K562 (cell line): ENCODE data around the gene SOAT2. TPM values are rescaled to one million over a fixed set of nuclear protein-coding genes. Genes with fewer than 3 reads are reported as not detected.

Experiments
- ATAC-seq: fragments of 200-7000 bp; cut with Tn5 transposase; 3 replicates; pipeline ENCODE4 v1.9.1; 2020; ENCODE audit warnings: moderate library complexity
- BruUV-seq: library from RNA; stranded (reverse); fragments of 400-500 nt; replicated peaks from 2 replicates; lab custom pipeline; 2021; lab: Mats Ljungman, UMichigan
- CTCF ChIA-PET: fragments of 300-600 bp; formaldehyde crosslinking; extraction: SDS; loops from one replicate; lab custom pipeline; 2021; ENCODE audit warnings: low intra/inter-chr PET ratio; lab: Yijun Ruan, JAX
- POLR2A ChIA-PET: fragments of 300-600, 350-650 bp; sonication (Branson Sonifier 250); formaldehyde crosslinking; extraction: SDS; loops from one replicate; lab custom pipeline; 2021; ENCODE audit warnings: antibody characterized with exemption, inconsistent platforms; lab: Yijun Ruan, JAX
- DNase-seq, 4 experiments: peaks; one replicate each; pipeline versions ENCODE4 v3.0.0 to v3.0.0-alpha.2; 2011 to 2018; ENCODE audit warnings: low spot score in 3 of 4, mixed read lengths in 3 of 4; ENCODE audit errors: extremely low read depth in 1 of 4
- FAIRE-seq: peaks from 2 replicates; lab custom pipeline; 2011; peaks lifted over from hg19 to GRCh38; lab: Jason Lieb, UNC
- H2AFZ ChIP-seq: 2 replicates; pipeline ENCODE4 v1.6.0; 2011; ENCODE audit warnings: low read depth, low read length, control low read depth, inconsistent platforms
- H3K27ac ChIP-seq: fragments of 200-600 bp; 3 replicates; pipeline ENCODE4 v1.8.0; 2011; ENCODE audit warnings: low read depth, mild to moderate bottlenecking, control low read depth, inconsistent platforms, low read length, moderate library complexity, mixed read lengths; ENCODE audit errors: extremely low read depth
- H3K27me3 ChIP-seq, 2 experiments: fragments of 300-600 bp in 1 of 2; 2 replicates in 1 of 2; 3 replicates in 1 of 2; pipeline versions ENCODE4 v1.6.0 to v1.8.0; 2011; ENCODE audit warnings: inconsistent platforms in 2 of 2, low read length in 2 of 2, mild to moderate bottlenecking in 1 of 2, mixed read lengths in 1 of 2, moderate library complexity in 1 of 2; ENCODE audit not compliant: control insufficient read depth in 2 of 2, insufficient read depth in 2 of 2
- H3K36me3 ChIP-seq: fragments of 300-600 bp; 3 replicates; pipeline ENCODE4 v1.8.0; 2011; ENCODE audit warnings: mild to moderate bottlenecking, low read length, inconsistent platforms; ENCODE audit not compliant: control insufficient read depth, insufficient read depth
- H3K4me1 ChIP-seq, 2 experiments: fragments of 200-600 bp in 1 of 2; replicated peaks in 1 of 2; 2 replicates in 1 of 2; 3 replicates in 1 of 2; pipeline versions ENCODE4 v1.5.1 to v1.8.0; 2011; ENCODE audit warnings: inconsistent platforms in 2 of 2, low read length in 2 of 2, mild to moderate bottlenecking in 1 of 2, mixed read lengths in 1 of 2, moderate library complexity in 1 of 2; ENCODE audit not compliant: control insufficient read depth in 2 of 2, insufficient read depth in 2 of 2
- H3K4me2 ChIP-seq: 2 replicates; pipeline ENCODE4 v1.6.1; 2011; ENCODE audit warnings: low read length, control low read depth, inconsistent platforms, mixed read lengths; ENCODE audit not compliant: insufficient read depth
- H3K4me3 ChIP-seq: fragments of 200-600 bp; sonication (generic), shearing (Covaris generic); 2 replicates; pipeline ENCODE4 v1.5.1; 2016; ENCODE audit warnings: control low read depth, inconsistent platforms
- H3K79me2 ChIP-seq: fragments of 200-600 bp; 3 replicates; pipeline ENCODE4 v1.8.0; 2011; ENCODE audit warnings: low read length, inconsistent platforms; ENCODE audit not compliant: control insufficient read depth, insufficient read depth
- H3K9ac ChIP-seq, 2 experiments: 2 replicates each; pipeline versions ENCODE4 v1.6.0 to v1.6.1; 2011; ENCODE audit warnings: low read depth in 2 of 2, low read length in 2 of 2, control low read depth in 1 of 2, inconsistent platforms in 1 of 2, mild to moderate bottlenecking in 1 of 2, mixed read lengths in 1 of 2; ENCODE audit not compliant: insufficient read depth in 1 of 2
- H3K9me1 ChIP-seq: one replicate; pipeline ENCODE4 v1.6.0; 2011; ENCODE audit warnings: inconsistent platforms, mild to moderate bottlenecking, low read length, moderate library complexity; ENCODE audit not compliant: control insufficient read depth, insufficient read depth
- H3K9me3 ChIP-seq: replicated peaks from 2 replicates; pipeline ENCODE4 v1.5.1; 2011; ENCODE audit warnings: low read depth, low read length, inconsistent platforms; ENCODE audit not compliant: control insufficient read depth, insufficient read depth
- H4K20me1 ChIP-seq: replicated peaks from 2 replicates; pipeline ENCODE4 v1.6.1; 2011; ENCODE audit warnings: low read length, inconsistent platforms, mixed read lengths; ENCODE audit not compliant: control insufficient read depth, insufficient read depth
- BRCA1 ChIP-seq, 2 experiments: fragments of 450-650 bp in 1 of 2; sonication (generic) in 1 of 2; formaldehyde crosslinking in 1 of 2; IDR thresholded peaks; 2 replicates each; pipeline versions ENCODE4 v1.5.0 to v1.6.1; 2017 to 2020; ENCODE audit warnings: mild to moderate bottlenecking in 1 of 2, missing genetic modification reagents in 1 of 2
- ETV5 ChIP-seq: sonication (generic); formaldehyde crosslinking; IDR thresholded peaks from 2 replicates; pipeline ENCODE4 v1.4.0; 2020; ENCODE audit warnings: low read depth, mild to moderate bottlenecking, missing genetic modification reagents
- POLR2G ChIP-seq: fragments of 200-400 bp; formaldehyde crosslinking; IDR thresholded peaks from 2 replicates; pipeline ENCODE4 v1.6.1; 2017; ENCODE audit warnings: low read depth, mild to moderate bottlenecking, antibody characterized with exemption, low read length, moderate library complexity
- RCOR1 ChIP-seq, 2 experiments: IDR thresholded peaks; 2 replicates each; pipeline ENCODE4 v1.6.1; 2012; ENCODE audit warnings: low read depth in 2 of 2, low read length in 2 of 2, borderline replicate concordance in 1 of 2, improper control_type of control experiment in 1 of 2
- TCFL5 ChIP-seq: fragments of 250-450 bp; sonication (Bioruptor Pico); conservative IDR thresholded peaks from 2 replicates; pipeline ENCODE4 v1.6.1; 2021; ENCODE audit warnings: mild to moderate bottlenecking, moderate library complexity, matching md5 sums
- ZFP36 ChIP-seq: fragments of 150-350 bp; IDR thresholded peaks from 2 replicates; pipeline ENCODE4 v1.6.1; 2018; ENCODE audit warnings: low read length, low read depth; ENCODE audit not compliant: partially characterized antibody
- WGBS: fragments of 100-300 bp; shearing (Covaris generic); methylation state at CpG from one replicate; pipeline ENCODE4 v1.1.6; 2016; ENCODE audit warnings: low coverage, mixed read lengths; ENCODE audit not compliant: insufficient coverage; ENCODE audit errors: missing lambda C conversion rate; 5-methylcytosine and 5-hydroxymethylcytosine counted together
- in situ Hi-C: fragments of 300-500 bp; cut with MboI; formaldehyde crosslinking; loops from 4 replicates; pipeline ENCODE4 v1.15.0; 2018; ENCODE audit warnings: inconsistent platforms, mixed read lengths
- intact Hi-C: fragments of 100-400 bp; cut with micrococcal nuclease; formaldehyde crosslinking; loops from 2 replicates; pipeline ENCODE4 v1.14.2; 2022
- polyA plus RNA-seq, 8 experiments: library from polyadenylated mRNA; depleted of rRNA in 4 of 8; stranded (reverse) in 5 of 8; unstranded in 3 of 8; fragments of >200 nt; fragmentation: Nextera tagmentation in 2 of 8; fragmentation: Illumina TruSeq in 1 of 8; extraction: Ambion mirVana in 2 of 8; extraction: Trizol in 1 of 8; gene quantifications; 2 replicates each; pipeline versions ENCODE4 v1.2.1 to v1.2.3, GENCODE V29; 2011 to 2014; ENCODE audit warnings: inconsistent platforms in 1 of 8, missing spikeins in 1 of 8
- total RNA-seq, 7 experiments: library from RNA; depleted of rRNA in 6 of 7; stranded (reverse); fragments of >200 nt in 6 of 7; fragmentation: Illumina TruSeq in 2 of 7; extraction: Trizol in 2 of 7; gene quantifications; 2 replicates each; pipeline versions ENCODE4 v1.2.1 to v1.2.3, GENCODE V29; 2011 to 2021; ENCODE audit warnings: low replicate concordance in 1 of 7
- TF ChIP-seq, protein P1 (sequence below), 2 experiments: fragments of 450-650 bp; IDR thresholded peaks; 2 replicates each; pipeline ENCODE4 v1.6.1; 2016; ENCODE audit warnings: mild to moderate bottlenecking in 2 of 2, borderline replicate concordance in 1 of 2, low read depth in 1 of 2, moderate library complexity in 1 of 2

The SOAT2 gene
- total and polyA plus RNA-seq, 9 of the 15 experiments (the other 6 are each of a cell fraction or from before 2014, with no cell fraction given), result 0.04 TPM; not detected in 8

DNA sequence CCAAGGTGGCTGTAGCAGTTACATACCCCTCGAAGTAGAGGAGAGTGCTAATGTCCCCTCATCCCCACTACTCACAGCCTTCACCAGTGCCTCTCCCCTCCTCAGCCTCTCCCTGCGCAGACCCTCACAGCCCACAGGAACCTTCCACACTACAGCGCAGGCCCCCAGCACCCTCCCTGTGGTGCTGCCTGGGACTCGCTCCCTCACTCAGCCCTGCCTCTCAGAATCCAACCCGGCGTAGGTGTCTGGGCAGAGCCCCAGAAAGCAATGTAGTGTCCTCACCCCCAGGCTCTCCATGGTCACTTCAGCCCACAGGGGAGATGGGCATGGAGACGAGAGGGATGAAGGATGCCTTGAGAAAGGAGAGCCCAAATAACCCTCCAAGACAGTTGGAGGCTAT, 66.4 kb downstream of the SOAT2 start:
- H3K36me3 ChIP-seq, result no peaks in the 10 kb centered on the region
- BruUV-seq, result no TSS peak
- POLR2A ChIA-PET, result interaction anchor here (1.1 kb wide), 1 partner anchor 11 kb away, joined by 6 read pairs; the partner anchor contains the start of genes CSAD and ZNF740

DNA sequence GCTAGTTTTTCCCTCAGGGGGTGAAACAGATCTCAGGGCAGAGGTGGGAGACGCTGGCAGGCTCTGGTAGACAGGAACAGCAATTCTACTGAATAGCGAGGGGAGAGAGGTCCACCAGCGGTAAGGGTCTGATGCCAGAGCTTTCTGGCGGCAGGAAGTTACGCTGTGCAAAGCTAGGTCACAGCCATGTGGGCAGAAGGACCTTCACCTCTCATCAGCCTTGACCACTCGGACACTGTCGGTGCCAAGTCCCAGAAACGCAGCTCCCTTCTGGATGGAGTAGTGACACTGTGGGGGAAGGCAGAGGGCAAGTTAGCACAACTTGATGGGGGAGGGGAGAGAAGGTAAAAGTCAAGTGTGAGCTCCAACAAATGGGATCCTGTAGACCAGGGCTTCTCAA, 66.9 kb downstream of the SOAT2 start:
- DNase-seq (peak in 1 of 4 experiments; percentile 6), ATAC-seq (no peak), FAIRE-seq (no peak)
- H3K36me3 ChIP-seq, result no peaks in the 10 kb centered on the region
- 68% methylated on average over 8 of the region's 8 CpGs for WGBS
- no peak overlapping the region for H3K4me2 ChIP-seq
- H3K9me3 ChIP-seq, result no peaks in the 10 kb centered on the region
- H3K9ac ChIP-seq, result no peak overlapping the region
- intact Hi-C loops (no loop called here), in situ Hi-C loops (no loop called here)
- peaks cover 13 to 22% of the 10 kb centered on the region in 2 experiments for H3K4me1 ChIP-seq
- POLR2A ChIA-PET, result interaction anchor here (1.1 to 3.6 kb wide), 3 partner anchors 10 to 13 kb away, joined by 4 to 15 read pairs (median 6); partner anchors contain the start of genes CSAD and ZNF740
- H3K9me1 ChIP-seq, result no peaks in the 10 kb centered on the region
- H3K27me3 ChIP-seq, result no peaks in the 10 kb centered on the region
- H3K4me3 ChIP-seq, result no peak overlapping the region
- no peak overlapping the region for H2AFZ ChIP-seq
- no peaks in the 10 kb centered on the region for H4K20me1 ChIP-seq
- BruUV-seq, result no TSS peak
- CTCF ChIA-PET, result no interaction called here
- no peaks in the 10 kb centered on the region for H3K79me2 ChIP-seq
- no peak overlapping the region for H3K27ac ChIP-seq
- TF ChIP-seq, protein P1, sequence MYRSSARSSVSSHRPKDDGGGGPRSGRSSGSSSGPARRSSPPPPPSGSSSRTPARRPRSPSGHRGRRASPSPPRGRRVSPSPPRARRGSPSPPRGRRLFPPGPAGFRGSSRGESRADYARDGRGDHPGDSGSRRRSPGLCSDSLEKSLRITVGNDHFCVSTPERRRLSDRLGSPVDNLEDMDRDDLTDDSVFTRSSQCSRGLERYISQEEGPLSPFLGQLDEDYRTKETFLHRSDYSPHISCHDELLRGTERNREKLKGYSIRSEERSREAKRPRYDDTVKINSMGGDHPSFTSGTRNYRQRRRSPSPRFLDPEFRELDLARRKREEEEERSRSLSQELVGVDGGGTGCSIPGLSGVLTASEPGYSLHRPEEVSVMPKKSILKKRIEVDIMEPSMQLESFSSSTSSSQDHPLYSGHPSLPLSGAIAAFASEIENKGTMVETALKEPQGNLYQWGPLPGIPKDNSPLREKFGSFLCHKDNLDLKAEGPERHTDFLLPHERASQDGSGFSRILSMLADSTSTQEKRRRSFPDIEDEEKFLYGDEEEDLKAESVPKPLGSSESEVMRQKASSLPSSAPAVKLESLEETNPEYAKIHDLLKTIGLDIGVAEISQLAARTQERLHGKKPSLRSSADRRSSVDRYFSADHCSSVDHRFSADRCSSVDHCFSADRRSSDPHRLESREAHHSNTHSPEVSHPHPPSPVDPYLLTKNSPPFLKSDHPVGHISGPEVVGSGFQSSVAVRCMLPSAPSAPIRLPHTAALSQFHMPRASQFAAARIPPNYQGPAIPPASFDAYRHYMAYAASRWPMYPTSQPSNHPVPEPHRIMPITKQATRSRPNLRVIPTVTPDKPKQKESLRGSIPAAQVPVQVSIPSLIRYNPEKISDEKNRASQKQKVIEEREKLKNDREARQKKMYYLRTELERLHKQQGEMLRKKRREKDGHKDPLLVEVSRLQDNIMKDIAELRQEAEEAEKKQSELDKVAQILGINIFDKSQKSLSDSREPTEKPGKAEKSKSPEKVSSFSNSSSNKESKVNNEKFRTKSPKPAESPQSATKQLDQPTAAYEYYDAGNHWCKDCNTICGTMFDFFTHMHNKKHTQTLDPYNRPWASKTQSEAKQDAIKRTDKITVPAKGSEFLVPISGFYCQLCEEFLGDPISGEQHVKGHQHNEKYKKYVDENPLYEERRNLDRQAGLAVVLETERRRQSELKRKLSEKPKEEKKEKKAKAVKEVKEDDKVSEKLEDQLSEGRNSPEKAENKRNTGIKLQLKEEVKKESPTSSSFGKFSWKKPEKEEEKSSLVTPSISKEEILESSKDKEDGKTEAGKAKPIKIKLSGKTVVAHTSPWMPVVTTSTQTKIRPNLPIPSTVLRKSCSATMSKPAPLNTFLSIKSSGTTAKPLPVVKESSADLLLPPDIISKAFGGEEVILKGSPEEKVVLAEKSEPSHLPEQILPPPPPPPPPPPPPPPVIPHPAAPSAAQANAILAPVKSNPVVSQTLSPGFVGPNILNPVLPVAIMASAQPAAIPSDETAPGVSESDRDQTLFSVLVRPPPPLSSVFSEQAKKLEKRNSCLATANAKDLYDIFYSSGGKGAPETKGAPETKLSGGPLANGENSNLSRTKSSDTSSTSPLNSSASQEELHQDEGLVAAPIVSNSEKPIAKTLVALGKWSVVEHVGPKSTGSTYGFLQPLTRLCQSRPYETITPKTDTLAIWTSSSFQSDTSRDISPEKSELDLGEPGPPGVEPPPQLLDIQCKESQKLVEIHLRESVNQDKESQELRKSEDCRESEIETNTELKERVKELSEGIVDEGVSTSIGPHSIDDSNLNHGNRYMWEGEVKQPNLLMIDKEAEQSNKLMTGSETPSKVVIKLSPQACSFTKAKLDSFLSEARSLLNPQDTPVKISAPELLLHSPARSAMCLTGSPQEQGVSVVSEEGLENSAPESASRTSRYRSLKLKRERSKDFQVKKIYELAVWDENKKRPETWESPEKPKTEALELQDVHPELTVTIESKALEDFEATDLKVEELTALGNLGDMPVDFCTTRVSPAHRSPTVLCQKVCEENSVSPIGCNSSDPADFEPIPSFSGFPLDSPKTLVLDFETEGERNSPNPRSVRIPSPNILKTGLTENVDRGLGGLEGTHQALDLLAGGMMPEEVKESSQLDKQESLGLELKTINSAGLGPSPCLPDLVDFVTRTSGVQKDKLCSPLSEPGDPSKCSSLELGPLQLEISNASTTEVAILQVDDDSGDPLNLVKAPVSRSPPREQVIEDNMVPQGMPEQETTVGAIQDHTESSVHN (IDR thresholded peaks at IDR 0.05; ENCODE audit: borderline replicate concordance in 1 of 2, low read depth in 1 of 2), result no peak
- TF ChIP-seq BRCA1 (IDR thresholded peaks at IDR 0.05) (no peak), BRCA1 (CRISPR knock-in tag; IDR thresholded peaks at IDR 0.05) (no peak), RCOR1 (IDR thresholded peaks at IDR 0.05; ENCODE audit: borderline replicate concordance in 1 of 2, low read depth in 2 of 2, low read length in 2 of 2) (no peak), POLR2G (no peak), ETV5 (CRISPR knock-in tag) (no peak)

More for the DNA sequence above, 66.4 kb downstream of the SOAT2 start:
- Histone ChIP-seq H4K20me1 (no peaks in the 10 kb centered on the region), H3K9ac (peak overlapping the region in 1 of 2 experiments; percentile 68; a peak in 2 of 4 replicates), H3K9me1 (no peaks in the 10 kb centered on the region), H3K4me3 (no peak overlapping the region), H3K4me2 (no peak overlapping the region), H3K27me3 (no peaks in the 10 kb centered on the region), H2AFZ (no peak overlapping the region), H3K9me3 (no peaks in the 10 kb centered on the region), H3K4me1 (peaks cover 11 to 22% of the 10 kb centered on the region in 2 experiments), H3K79me2 (no peaks in the 10 kb centered on the region), H3K27ac (no peak overlapping the region)
- in situ Hi-C loops, result no loop called here
- ATAC-seq (no peak), DNase-seq (peak in 1 of 4 experiments; percentile 6), FAIRE-seq (no peak)
- WGBS, result 75% methylated on average over 5 of the region's 7 CpGs
- TF ChIP-seq TCFL5 (no peak), ZFP36 (no peak)
- CTCF ChIA-PET, result no interaction called here
- intact Hi-C loops, result no loop called here
